Inferior parietal cortex (tissue), 1 donor: Measurements from ENCODE around the gene KDM3A.

ENCODE experiments used
- DNase-seq: peaks from one replicate; pipeline ENCODE4 v3.0.0-alpha.2; 2016; ENCODE audit errors: extremely low spot score

The KDM3A gene

GRCh38 chr2:86520153-86520552 is 79.0 kb downstream of the KDM3A start:
- DNase-seq = no peak

DNA sequence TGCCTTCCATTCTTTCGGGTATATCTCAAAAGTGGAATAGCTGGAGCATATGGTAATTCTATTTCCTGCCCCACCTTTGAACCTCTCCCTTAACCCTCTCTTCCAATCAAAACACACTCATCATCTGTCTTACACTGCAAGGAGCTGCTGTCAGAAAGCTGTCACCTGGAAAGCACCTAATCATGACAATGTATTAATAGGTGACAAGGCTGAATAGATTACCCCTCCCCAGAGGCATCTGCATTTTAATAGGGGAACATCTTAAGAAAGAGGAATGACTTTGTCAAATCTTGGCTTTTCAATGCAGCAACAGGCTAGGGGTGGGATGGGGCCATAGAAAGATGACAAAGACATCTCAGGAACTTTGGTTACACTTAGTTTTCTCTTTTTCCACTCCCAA is 80.8 kb downstream of the KDM3A start:
- DNase-seq = no peak

DNA sequence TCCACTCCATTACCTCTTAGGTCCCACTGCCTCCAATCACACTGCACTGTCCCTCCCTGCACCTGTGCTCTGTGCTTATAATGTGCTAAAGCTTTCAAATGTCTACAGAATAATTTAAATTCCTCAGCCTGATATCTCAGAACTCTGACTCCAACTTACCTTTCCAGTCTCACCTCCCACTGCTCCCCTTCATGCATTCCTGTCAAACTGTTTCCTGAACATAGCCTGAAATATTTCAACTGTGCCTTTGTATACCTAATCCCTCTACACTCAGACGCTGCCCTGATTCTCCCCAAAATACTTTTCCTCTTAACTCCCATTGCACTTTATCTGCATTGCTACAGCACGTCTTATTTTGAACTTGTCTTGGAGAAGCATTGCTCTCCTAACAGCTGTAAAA is 81.5 kb downstream of the KDM3A start:
- DNase-seq = no peak

- no peak for DNase-seq
Observed at GRCh38 chr2:86523491-86523890, 82.3 kb downstream of the KDM3A start.

DNA sequence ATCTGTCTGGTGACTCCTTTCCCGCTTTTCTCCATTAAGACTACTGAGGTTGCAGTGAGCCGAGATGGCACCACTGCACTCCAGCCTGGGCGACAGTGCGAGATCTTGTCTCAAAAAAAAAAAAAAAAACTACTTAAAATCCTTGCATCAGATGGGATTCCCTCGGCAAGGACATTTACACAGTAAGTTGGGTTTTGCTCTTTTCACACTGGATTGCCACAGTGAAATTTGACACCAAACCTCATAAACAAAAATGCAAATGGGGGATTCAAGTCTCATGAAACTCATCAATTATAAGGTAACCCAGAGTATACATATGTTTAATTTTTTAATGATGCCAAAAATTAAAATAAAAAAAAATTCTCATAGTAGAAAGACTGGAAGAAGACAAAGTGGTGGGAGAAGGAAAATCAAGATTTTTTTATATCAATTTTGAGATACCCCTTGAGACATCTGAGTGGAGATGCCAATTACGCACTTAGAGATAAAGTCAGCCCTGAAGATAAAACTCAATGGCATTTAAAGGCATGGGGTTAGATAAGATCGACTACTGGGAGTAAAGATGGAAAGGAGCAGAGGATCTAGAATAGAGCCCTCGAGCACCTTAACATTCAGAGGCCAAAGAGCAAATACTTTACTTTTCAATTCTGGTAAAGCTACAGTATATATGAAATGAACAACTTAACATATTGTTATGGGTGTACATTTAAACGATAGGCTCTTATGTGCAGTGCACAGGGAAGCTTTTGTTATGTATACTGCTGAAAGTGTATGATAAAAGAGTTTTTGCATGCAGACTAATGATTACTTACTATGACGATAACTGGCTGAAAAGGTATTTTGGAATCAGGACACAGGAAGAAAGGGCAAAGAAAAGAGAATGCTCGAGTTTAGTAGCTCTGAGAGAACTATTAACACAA is 84.5 kb downstream of the KDM3A start:
- DNase-seq = no peak

- DNase-seq = no peak
Observed at GRCh38 chr2:86533589-86533988, 92.4 kb downstream of the KDM3A start.

GRCh38 chr2:86541334-86541733 is 100.2 kb downstream of the KDM3A start:
- no peak for DNase-seq
